ENCODE results near the gene FBXL14.

DNA sequence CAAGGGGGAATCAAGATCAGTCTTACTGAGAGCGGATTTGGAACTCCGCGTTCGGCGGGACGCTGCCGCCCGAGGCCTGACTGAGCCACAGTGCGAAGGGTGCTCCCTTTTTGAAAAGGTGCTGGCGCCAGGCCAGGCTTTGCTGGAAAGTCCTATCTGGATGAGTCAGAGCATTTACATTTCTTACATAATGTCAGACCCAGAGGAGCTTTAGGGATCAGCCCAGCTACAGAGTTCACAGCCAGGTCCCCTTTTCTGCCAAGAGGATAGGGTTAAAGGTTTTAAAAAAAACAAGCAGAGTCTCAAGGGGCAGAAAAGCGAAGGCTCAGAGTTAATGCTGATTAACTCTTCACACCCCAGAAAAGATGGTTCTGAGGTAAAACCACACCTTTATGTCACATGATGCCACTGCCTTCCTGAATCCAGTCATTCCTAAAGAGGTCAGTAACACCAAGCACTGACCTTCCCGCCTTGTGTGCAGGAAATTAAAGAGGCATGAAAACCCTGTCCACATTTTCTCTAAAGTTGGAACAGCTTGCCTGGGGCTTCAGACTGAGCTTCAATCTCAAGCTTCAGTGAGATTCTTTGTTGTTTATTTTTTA is 11.7 kb upstream of the FBXL14 start:
- TF ChIP-seq CTCF (IDR thresholded peaks at IDR 0.05; ENCODE audit: poor library complexity): no peak
- TF ChIP-seq EZH2 (IDR thresholded peaks at IDR 0.05; ENCODE audit: borderline replicate concordance): no peak
- no peak for TF ChIP-seq EZH2phosphoT487 (IDR thresholded peaks at IDR 0.05; ENCODE audit: low read depth, severe bottlenecking, unreplicated experiment)

Data from hepatocyte (in vitro differentiated cells).